ENCODE data around the gene HSD17B2.

DNA sequence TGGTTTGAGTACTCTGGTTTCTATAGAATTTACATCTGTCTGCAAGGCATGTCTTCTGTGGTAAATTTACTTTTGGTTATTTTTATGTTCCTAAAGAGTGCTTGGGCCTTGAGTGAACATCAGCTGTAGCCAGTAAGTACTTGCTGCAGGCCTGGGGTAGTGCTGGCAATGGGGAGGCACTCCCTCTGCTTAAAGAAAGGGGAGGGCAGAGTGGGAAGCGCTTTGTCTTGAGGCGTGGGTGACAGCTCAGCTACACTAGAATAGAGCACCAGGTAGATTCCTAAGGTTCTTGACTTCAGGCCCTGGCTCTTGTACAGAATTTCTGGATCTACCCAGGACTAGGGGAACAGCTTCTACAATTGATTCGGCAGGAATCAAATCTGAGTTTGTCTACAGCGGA is 84.4 kb downstream of the HSD17B2 start:
- TF ChIP-seq, protein P1, sequence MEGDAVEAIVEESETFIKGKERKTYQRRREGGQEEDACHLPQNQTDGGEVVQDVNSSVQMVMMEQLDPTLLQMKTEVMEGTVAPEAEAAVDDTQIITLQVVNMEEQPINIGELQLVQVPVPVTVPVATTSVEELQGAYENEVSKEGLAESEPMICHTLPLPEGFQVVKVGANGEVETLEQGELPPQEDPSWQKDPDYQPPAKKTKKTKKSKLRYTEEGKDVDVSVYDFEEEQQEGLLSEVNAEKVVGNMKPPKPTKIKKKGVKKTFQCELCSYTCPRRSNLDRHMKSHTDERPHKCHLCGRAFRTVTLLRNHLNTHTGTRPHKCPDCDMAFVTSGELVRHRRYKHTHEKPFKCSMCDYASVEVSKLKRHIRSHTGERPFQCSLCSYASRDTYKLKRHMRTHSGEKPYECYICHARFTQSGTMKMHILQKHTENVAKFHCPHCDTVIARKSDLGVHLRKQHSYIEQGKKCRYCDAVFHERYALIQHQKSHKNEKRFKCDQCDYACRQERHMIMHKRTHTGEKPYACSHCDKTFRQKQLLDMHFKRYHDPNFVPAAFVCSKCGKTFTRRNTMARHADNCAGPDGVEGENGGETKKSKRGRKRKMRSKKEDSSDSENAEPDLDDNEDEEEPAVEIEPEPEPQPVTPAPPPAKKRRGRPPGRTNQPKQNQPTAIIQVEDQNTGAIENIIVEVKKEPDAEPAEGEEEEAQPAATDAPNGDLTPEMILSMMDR (conservative IDR thresholded peaks at IDR 0.05; ENCODE audit: low read depth, low read length) = no peak
- TF ChIP-seq POLR2A (IDR thresholded peaks at IDR 0.05; ENCODE audit: low read depth, low read length) (no peak), SMC3 (IDR thresholded peaks at IDR 0.05; ENCODE audit: low read depth, low read length) (no peak), MXI1 (IDR thresholded peaks at IDR 0.05; ENCODE audit: borderline replicate concordance, low read depth, low read length) (no peak), MAFK (IDR thresholded peaks at IDR 0.05; ENCODE audit: low read depth, low read length) (no peak), NFE2L2 (IDR thresholded peaks at IDR 0.05; ENCODE audit: low read depth, low read length) (no peak), FOS (IDR thresholded peaks at IDR 0.05; ENCODE audit: low read depth, low read length) (no peak)
- TF ChIP-seq, protein P2, sequence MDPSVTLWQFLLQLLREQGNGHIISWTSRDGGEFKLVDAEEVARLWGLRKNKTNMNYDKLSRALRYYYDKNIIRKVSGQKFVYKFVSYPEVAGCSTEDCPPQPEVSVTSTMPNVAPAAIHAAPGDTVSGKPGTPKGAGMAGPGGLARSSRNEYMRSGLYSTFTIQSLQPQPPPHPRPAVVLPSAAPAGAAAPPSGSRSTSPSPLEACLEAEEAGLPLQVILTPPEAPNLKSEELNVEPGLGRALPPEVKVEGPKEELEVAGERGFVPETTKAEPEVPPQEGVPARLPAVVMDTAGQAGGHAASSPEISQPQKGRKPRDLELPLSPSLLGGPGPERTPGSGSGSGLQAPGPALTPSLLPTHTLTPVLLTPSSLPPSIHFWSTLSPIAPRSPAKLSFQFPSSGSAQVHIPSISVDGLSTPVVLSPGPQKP (IDR thresholded peaks at IDR 0.05; ENCODE audit: borderline replicate concordance, low read depth, low read length) = no peak

All from IMR-90 (cell line).